HepG2 (cell line): ENCODE measurements around the gene PRXL2B. TPM values are rescaled to one million over a fixed set of nuclear protein-coding genes. Genes with fewer than 3 reads are reported as not detected.

Experiments
- POLR2AphosphoS5 ChIP-seq: IDR thresholded peaks from 2 replicates; pipeline ENCODE4 v1.6.1; 2012; ENCODE audit warnings: low read depth, low read length
- RERE ChIP-seq: IDR thresholded peaks from 2 replicates; pipeline ENCODE4 v1.6.1; 2016; ENCODE audit warnings: low read depth, missing genetic modification reagents, missing compliant biosample characterization
- SAFB2 ChIP-seq: sonication (generic); formaldehyde crosslinking; IDR thresholded peaks from 2 replicates; pipeline ENCODE4 v1.5.1; 2020; ENCODE audit warnings: missing genetic modification reagents, low read depth, mild to moderate bottlenecking, borderline replicate concordance
- ZNF275 ChIP-seq: sonication (generic); formaldehyde crosslinking; IDR thresholded peaks from 2 replicates; pipeline ENCODE4 v1.8.0; 2022; ENCODE audit warnings: missing genetic modification reagents, mild to moderate bottlenecking, inconsistent platforms, borderline replicate concordance
- polyA plus RNA-seq, 8 experiments: library from polyadenylated mRNA; depleted of rRNA in 3 of 8; stranded (reverse) in 7 of 8; unstranded in 1 of 8; fragments of >200 nt; fragmentation: Illumina TruSeq in 4 of 8; extraction: Trizol in 4 of 8; gene quantifications; 2 replicates each; pipeline versions ENCODE4 v1.2.1 to v1.2.3, GENCODE V29; 2011 to 2016; ENCODE audit warnings: low read depth in 4 of 8, missing spikeins in 1 of 8, mixed read lengths in 1 of 8; ENCODE audit not compliant: insufficient read depth in 1 of 8
- total RNA-seq, 5 experiments: library from RNA; depleted of rRNA; stranded (reverse); fragments of >200 nt; fragmentation: Illumina TruSeq; extraction: Trizol; gene quantifications; 2 replicates each; pipeline ENCODE4 v1.2.3, GENCODE V29; 2016; ENCODE audit warnings: low read depth in 1 of 5
- TF ChIP-seq, protein P1 (sequence below): sonication (generic); formaldehyde crosslinking; IDR thresholded peaks from 2 replicates; pipeline ENCODE4 v1.9.0; 2021; ENCODE audit warnings: missing genetic modification reagents, borderline replicate concordance

PRXL2B gene
- total and polyA plus RNA-seq, 2 of the 13 experiments (the other 11 are each of a cell fraction or from before 2014, with no cell fraction given): 16.8 to 22.1 TPM

DNA sequence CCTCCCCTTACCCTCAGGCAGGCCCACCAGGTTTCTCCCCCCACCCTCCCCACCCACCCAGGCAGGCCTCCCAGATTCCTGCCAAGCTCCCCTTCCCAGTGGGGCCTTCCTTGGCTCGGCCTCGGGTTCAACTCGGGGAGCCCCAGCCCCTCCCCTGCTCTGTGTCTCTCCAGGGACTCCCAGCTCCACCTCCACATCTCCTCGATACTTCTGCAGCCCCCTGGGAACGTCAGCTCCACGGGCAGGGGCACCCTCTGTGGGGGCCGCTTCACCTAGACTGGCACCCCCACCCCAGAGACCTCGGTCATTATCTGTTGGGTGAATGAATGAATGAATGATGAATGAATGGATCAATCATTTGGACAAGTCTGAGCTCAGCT lies 45.5 kb downstream of the PRXL2B start (continued):
- TF ChIP-seq RERE (CRISPR knock-in tag) (no peak), ZNF275 (CRISPR knock-in tag) (no peak), SAFB2 (no peak), POLR2AphosphoS5 (no peak)
- TF ChIP-seq, protein P1, sequence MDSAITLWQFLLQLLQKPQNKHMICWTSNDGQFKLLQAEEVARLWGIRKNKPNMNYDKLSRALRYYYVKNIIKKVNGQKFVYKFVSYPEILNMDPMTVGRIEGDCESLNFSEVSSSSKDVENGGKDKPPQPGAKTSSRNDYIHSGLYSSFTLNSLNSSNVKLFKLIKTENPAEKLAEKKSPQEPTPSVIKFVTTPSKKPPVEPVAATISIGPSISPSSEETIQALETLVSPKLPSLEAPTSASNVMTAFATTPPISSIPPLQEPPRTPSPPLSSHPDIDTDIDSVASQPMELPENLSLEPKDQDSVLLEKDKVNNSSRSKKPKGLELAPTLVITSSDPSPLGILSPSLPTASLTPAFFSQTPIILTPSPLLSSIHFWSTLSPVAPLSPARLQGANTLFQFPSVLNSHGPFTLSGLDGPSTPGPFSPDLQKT (CRISPR knock-in tag): no peak
